GM23338 (cell line): ENCODE results near the gene TXNRD1.

Experiments
- POLR2AphosphoS5 ChIP-seq: IDR thresholded peaks from 2 replicates; pipeline ENCODE4 v1.6.1; 2016; ENCODE audit warnings: antibody characterized with exemption, low read depth
- ZNF114 ChIP-seq: fragments of 250-450 bp; sonication (Bioruptor Pico); IDR thresholded peaks from 2 replicates; pipeline ENCODE4 v1.5.0; 2020; ENCODE audit warnings: mild to moderate bottlenecking, moderate library complexity
- TF ChIP-seq, protein P1 (sequence below), 2 experiments: fragments of 200-600 bp in 1 of 2; sonication (generic) in 1 of 2; conservative IDR thresholded peaks; 2 replicates each; pipeline versions ENCODE4 v1.5.1 to v1.6.1; 2016 to 2017; ENCODE audit warnings: antibody characterized with exemption in 2 of 2, low read depth in 2 of 2, mild to moderate bottlenecking in 2 of 2, moderate library complexity in 1 of 2

DNA sequence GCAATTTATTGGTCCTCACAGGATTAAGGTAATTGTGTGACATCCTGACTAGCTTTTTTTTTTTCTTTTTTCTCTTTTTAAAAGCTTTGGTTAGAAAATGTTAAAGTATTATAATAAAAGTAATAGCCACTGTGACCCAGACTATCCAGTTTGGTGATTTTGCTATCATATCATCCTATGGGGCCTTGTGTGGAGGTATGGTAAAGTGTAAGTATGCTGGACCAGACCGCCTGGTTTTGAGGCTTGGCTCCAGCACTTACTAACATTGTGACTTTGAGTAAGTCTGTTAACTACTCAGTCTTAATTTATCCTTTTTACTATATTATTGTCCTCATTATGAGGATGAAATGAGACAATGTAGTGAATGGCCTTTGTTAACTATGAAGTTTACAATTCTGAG is 103.4 kb downstream of the TXNRD1 start:
- TF ChIP-seq, protein P1, sequence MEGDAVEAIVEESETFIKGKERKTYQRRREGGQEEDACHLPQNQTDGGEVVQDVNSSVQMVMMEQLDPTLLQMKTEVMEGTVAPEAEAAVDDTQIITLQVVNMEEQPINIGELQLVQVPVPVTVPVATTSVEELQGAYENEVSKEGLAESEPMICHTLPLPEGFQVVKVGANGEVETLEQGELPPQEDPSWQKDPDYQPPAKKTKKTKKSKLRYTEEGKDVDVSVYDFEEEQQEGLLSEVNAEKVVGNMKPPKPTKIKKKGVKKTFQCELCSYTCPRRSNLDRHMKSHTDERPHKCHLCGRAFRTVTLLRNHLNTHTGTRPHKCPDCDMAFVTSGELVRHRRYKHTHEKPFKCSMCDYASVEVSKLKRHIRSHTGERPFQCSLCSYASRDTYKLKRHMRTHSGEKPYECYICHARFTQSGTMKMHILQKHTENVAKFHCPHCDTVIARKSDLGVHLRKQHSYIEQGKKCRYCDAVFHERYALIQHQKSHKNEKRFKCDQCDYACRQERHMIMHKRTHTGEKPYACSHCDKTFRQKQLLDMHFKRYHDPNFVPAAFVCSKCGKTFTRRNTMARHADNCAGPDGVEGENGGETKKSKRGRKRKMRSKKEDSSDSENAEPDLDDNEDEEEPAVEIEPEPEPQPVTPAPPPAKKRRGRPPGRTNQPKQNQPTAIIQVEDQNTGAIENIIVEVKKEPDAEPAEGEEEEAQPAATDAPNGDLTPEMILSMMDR (conservative IDR thresholded peaks at IDR 0.05; ENCODE audit: low read depth in 2 of 2), result no peak
- TF ChIP-seq POLR2AphosphoS5 (no peak), ZNF114 (CRISPR knock-in tag) (no peak)
